IMR-90 (cell line): ENCODE data around the gene PID1. TPM values are rescaled to one million over a fixed set of nuclear protein-coding genes. Genes with fewer than 3 reads are reported as not detected.

ENCODE experiments used
- ATAC-seq: fragments of 200-7000 bp; cut with Tn5 transposase; 2 replicates; pipeline ENCODE4 v1.9.1; 2020; ENCODE audit warnings: low read depth, mild to moderate bottlenecking, moderate library complexity
- BruUV-seq: library from RNA; stranded (reverse); fragments of 400-500 nt; replicated peaks from 2 replicates; lab custom pipeline; 2021; lab: Mats Ljungman, UMichigan
- CTCF ChIA-PET: fragments of 300-600 bp; formaldehyde crosslinking; extraction: SDS; loops from one replicate; lab custom pipeline; 2021; ENCODE audit warnings: antibody characterized with exemption; lab: Yijun Ruan, JAX
- POLR2A ChIA-PET: fragments of 300-600 bp; sonication (Branson Sonifier 250); formaldehyde crosslinking; loops from one replicate; lab custom pipeline; 2022; ENCODE audit warnings: antibody characterized with exemption; ENCODE audit not compliant: unreplicated experiment; lab: Charles Lee
- DNase-seq: peaks from one replicate; pipeline ENCODE4 v3.0.0; 2013
- H2AFZ ChIP-seq: replicated peaks from 2 replicates; pipeline ENCODE3; 2013; ENCODE audit warnings: low read length, mild to moderate bottlenecking; ENCODE audit not compliant: poor library complexity
- H2AK5ac ChIP-seq: 2 replicates; pipeline ENCODE4 v1.6.1; 2013; ENCODE audit warnings: low read depth, low read length, inconsistent platforms
- H2AK9ac ChIP-seq: replicated peaks from 2 replicates; pipeline ENCODE3; 2013; ENCODE audit warnings: mild to moderate bottlenecking, low read depth, low read length, moderate library complexity; ENCODE audit not compliant: poor library complexity
- H2BK120ac ChIP-seq: 2 replicates; pipeline ENCODE4 v1.6.1; 2013; ENCODE audit warnings: low read depth, low read length, inconsistent platforms
- H2BK15ac ChIP-seq: 3 replicates; pipeline ENCODE4 v1.6.1; 2013; ENCODE audit warnings: low read depth, low read length, inconsistent platforms
- H2BK20ac ChIP-seq: 2 replicates; pipeline ENCODE4 v1.6.1; 2013; ENCODE audit warnings: low read depth, mild to moderate bottlenecking, inconsistent platforms, low read length, moderate library complexity
- H2BK5ac ChIP-seq: 2 replicates; pipeline ENCODE4 v1.6.1; 2013; ENCODE audit warnings: mild to moderate bottlenecking, low read depth, low read length, inconsistent platforms; ENCODE audit not compliant: poor library complexity, severe bottlenecking
- H3K14ac ChIP-seq: replicated peaks from 2 replicates; pipeline ENCODE4 v1.6.1; 2013; ENCODE audit warnings: low read depth, low read length, inconsistent platforms
- H3K18ac ChIP-seq: 2 replicates; pipeline ENCODE4 v1.6.1; 2013; ENCODE audit warnings: low read depth, low read length, control low read depth
- H3K23ac ChIP-seq: 2 replicates; pipeline ENCODE4 v1.6.1; 2013; ENCODE audit warnings: low read depth, low read length, inconsistent platforms
- H3K27ac ChIP-seq: 2 replicates; pipeline ENCODE4 v1.5.1; 2013; ENCODE audit warnings: mild to moderate bottlenecking, control low read depth, low read length; ENCODE audit not compliant: insufficient read depth
- H3K27me3 ChIP-seq: 2 replicates; pipeline ENCODE4 v1.6.1; 2013; ENCODE audit warnings: low read length; ENCODE audit not compliant: control insufficient read depth, insufficient read depth
- H3K36me3 ChIP-seq: 2 replicates; pipeline ENCODE4 v1.6.1; 2013; ENCODE audit warnings: low read length, mixed read lengths; ENCODE audit not compliant: control insufficient read depth, insufficient read depth
- H3K4ac ChIP-seq: 2 replicates; pipeline ENCODE4 v1.6.1; 2013; ENCODE audit warnings: low read depth, low read length, inconsistent platforms
- H3K4me1 ChIP-seq: 2 replicates; pipeline ENCODE4 v1.6.1; 2013; ENCODE audit warnings: low read length, mixed read lengths; ENCODE audit not compliant: control insufficient read depth, insufficient read depth
- H3K4me2 ChIP-seq: 2 replicates; pipeline ENCODE4 v1.6.1; 2013; ENCODE audit warnings: low read depth, mild to moderate bottlenecking, control low read depth, low read length, moderate library complexity
- H3K4me3 ChIP-seq: 2 replicates; pipeline ENCODE4 v1.5.1; 2013; ENCODE audit warnings: low read depth, mild to moderate bottlenecking, control low read depth, low read length, moderate library complexity; ENCODE audit not compliant: insufficient read depth
- H3K56ac ChIP-seq: 2 replicates; pipeline ENCODE4 v1.6.1; 2013; ENCODE audit warnings: low read length, inconsistent platforms; ENCODE audit not compliant: insufficient read depth; ENCODE audit errors: extremely low read depth
- H3K79me1 ChIP-seq, 2 experiments: 2 replicates each; pipeline ENCODE4 v1.6.1; 2013; ENCODE audit warnings: low read length in 2 of 2, inconsistent platforms in 1 of 2, low read depth in 1 of 2
- H3K9ac ChIP-seq: 2 replicates; pipeline ENCODE4 v1.6.1; 2013; ENCODE audit warnings: low read depth, low read length, control low read depth
- H3K9me1 ChIP-seq: 2 replicates; pipeline ENCODE4 v1.6.1; 2013; ENCODE audit warnings: low read length, inconsistent platforms; ENCODE audit not compliant: insufficient read depth
- H3K9me3 ChIP-seq: 2 replicates; pipeline ENCODE4 v1.6.1; 2013; ENCODE audit warnings: low read length; ENCODE audit not compliant: control insufficient read depth, insufficient read depth
- H4K20me1 ChIP-seq: 2 replicates; pipeline ENCODE4 v1.6.1; 2013; ENCODE audit warnings: low read length, inconsistent platforms; ENCODE audit not compliant: insufficient read depth
- H4K5ac ChIP-seq: 2 replicates; pipeline ENCODE4 v1.6.1; 2013; ENCODE audit warnings: mild to moderate bottlenecking, low read depth, low read length, control low read depth
- H4K8ac ChIP-seq, 2 experiments: 2 replicates each; pipeline ENCODE4 v1.6.1; 2013; ENCODE audit warnings: low read depth in 2 of 2, low read length in 2 of 2, control low read depth in 1 of 2, inconsistent platforms in 1 of 2
- H4K91ac ChIP-seq: 2 replicates; pipeline ENCODE4 v1.6.1; 2013; ENCODE audit warnings: low read depth, low read length, inconsistent platforms; ENCODE audit not compliant: insufficient read depth
- BHLHE40 ChIP-seq: fragments of 150-350 bp; IDR thresholded peaks from 2 replicates; pipeline ENCODE4 v1.6.1; 2016; ENCODE audit warnings: mild to moderate bottlenecking, low read depth, low read length
- CEBPB ChIP-seq: IDR thresholded peaks from 2 replicates; pipeline ENCODE4 v1.6.1; 2012; ENCODE audit warnings: low read depth, low read length, improper control_type of control experiment
- CHD1 ChIP-seq: IDR thresholded peaks from 2 replicates; pipeline ENCODE4 v1.6.1; 2012; ENCODE audit warnings: low read depth, low read length, improper control_type of control experiment
- FOS ChIP-seq: fragments of 150-350 bp; IDR thresholded peaks from 2 replicates; pipeline ENCODE4 v1.6.1; 2016; ENCODE audit warnings: low read depth, low read length
- MAFK ChIP-seq: IDR thresholded peaks from 2 replicates; pipeline ENCODE4 v1.6.1; 2012; ENCODE audit warnings: low read depth, low read length, improper control_type of control experiment
- MAZ ChIP-seq: IDR thresholded peaks from 2 replicates; pipeline ENCODE4 v1.6.1; 2012; ENCODE audit warnings: low read depth, mild to moderate bottlenecking, low read length, improper control_type of control experiment, moderate library complexity, borderline replicate concordance
- MXI1 ChIP-seq: IDR thresholded peaks from 2 replicates; pipeline ENCODE4 v1.6.1; 2012; ENCODE audit warnings: low read depth, mild to moderate bottlenecking, low read length, moderate library complexity, borderline replicate concordance
- NFE2L2 ChIP-seq: fragments of 150-350 bp; IDR thresholded peaks from 2 replicates; pipeline ENCODE4 v1.6.1; 2016; ENCODE audit warnings: low read depth, mild to moderate bottlenecking, low read length
- POLR2A ChIP-seq: IDR thresholded peaks from 2 replicates; pipeline ENCODE4 v1.6.1; 2012; ENCODE audit warnings: mild to moderate bottlenecking, low read depth, low read length
- RAD21 ChIP-seq: IDR thresholded peaks from 2 replicates; pipeline ENCODE4 v1.6.1; 2012; ENCODE audit warnings: low read length, improper control_type of control experiment
- RCOR1 ChIP-seq: IDR thresholded peaks from 2 replicates; pipeline ENCODE4 v1.6.1; 2012; ENCODE audit warnings: mild to moderate bottlenecking, low read length, improper control_type of control experiment; ENCODE audit not compliant: insufficient replicate concordance
- RFX5 ChIP-seq: IDR thresholded peaks from 2 replicates; pipeline ENCODE4 v1.8.0; 2012; ENCODE audit warnings: low read depth, mild to moderate bottlenecking, low read length, moderate library complexity
- SMC3 ChIP-seq: fragments of 150-350 bp; IDR thresholded peaks from 2 replicates; pipeline ENCODE4 v1.6.1; 2016; ENCODE audit warnings: low read depth, mild to moderate bottlenecking, antibody characterized with exemption, low read length, moderate library complexity
- WGBS, 2 experiments: methylation state at CpG; one replicate each; pipeline versions ENCODE4 v1.1.5 to v1.1.7; 2013; ENCODE audit warnings: missing lambda C conversion rate in 2 of 2; ENCODE audit not compliant: insufficient read length in 1 of 2; ENCODE audit errors: extremely low coverage in 2 of 2; 5-methylcytosine and 5-hydroxymethylcytosine counted together
- dilution Hi-C: fragments of 300-500 bp; cut with HindIII; formaldehyde crosslinking; loops from one replicate; pipeline ENCODE4 v1.14.3; 2018; ENCODE audit warnings: low sequenced_read_pairs; ENCODE audit not compliant: unreplicated experiment
- in situ Hi-C: fragments of 300-500 bp; cut with MboI; formaldehyde crosslinking; loops from 3 replicates; pipeline ENCODE4 v1.14.3; 2019; ENCODE audit warnings: low sequenced_read_pairs, inconsistent platforms, mixed read lengths
- intact Hi-C: fragments of 100-400 bp; cut with micrococcal nuclease; formaldehyde crosslinking; loops from 2 replicates; pipeline ENCODE4 v1.10.0; 2022
- polyA plus RNA-seq, 3 experiments: library from polyadenylated mRNA; depleted of rRNA; stranded (reverse); fragments of >200 nt; gene quantifications; 2 replicates each; pipeline ENCODE4 v1.2.3, GENCODE V29; 2012; ENCODE audit warnings: low replicate concordance in 1 of 3
- total RNA-seq: library from RNA; depleted of rRNA; stranded (reverse); fragments of >200 nt; gene quantifications from 2 replicates; pipeline ENCODE4 v1.2.3, GENCODE V29; 2012
- TF ChIP-seq, protein P1 (sequence below): fragments of 150-350 bp; IDR thresholded peaks from 2 replicates; pipeline ENCODE4 v1.6.1; 2017; ENCODE audit warnings: mild to moderate bottlenecking, antibody characterized with exemption, low read length, low read depth
- TF ChIP-seq, protein P2 (sequence below): conservative IDR thresholded peaks from 2 replicates; pipeline ENCODE4 v1.5.1; 2012; ENCODE audit warnings: mild to moderate bottlenecking, low read depth, low read length, improper control_type of control experiment
- TF ChIP-seq, protein P3 (sequence below): fragments of 150-350 bp; IDR thresholded peaks from 2 replicates; pipeline ENCODE4 v1.6.1; 2016; ENCODE audit warnings: low read depth, mild to moderate bottlenecking, low read length, moderate library complexity, borderline replicate concordance

Gene PID1
- total and polyA plus RNA-seq, 2 of the 4 experiments (the other 2 are of a cell fraction) = 0.90 to 1.9 TPM

DNA sequence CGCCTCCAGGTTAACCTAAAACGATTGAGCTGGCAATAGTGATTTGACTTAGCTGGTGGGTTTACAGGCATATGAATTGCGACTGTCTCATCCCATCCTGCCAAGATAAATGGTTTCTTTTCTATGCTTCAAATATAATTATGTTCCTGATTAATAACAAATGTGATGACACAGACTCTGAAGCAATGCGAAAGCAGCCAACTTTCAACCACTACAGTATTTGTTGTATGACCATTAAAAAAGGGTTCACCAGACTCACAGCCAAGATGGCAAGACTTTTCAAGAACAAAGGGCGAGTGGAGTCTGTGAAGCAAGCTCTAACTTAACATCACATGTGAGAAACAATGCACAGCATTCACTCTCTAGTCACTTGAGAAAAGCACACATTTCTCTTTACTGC, 186.6 kb downstream of the PID1 start:
- Histone ChIP-seq H3K4me2 (no peak overlapping the region), H3K4me1 (no peaks in the 10 kb centered on the region), H2BK20ac (no peak overlapping the region), H3K4me3 (no peak overlapping the region), H2BK5ac (no peak overlapping the region), H4K5ac (no peak overlapping the region), H3K56ac (no peak overlapping the region), H4K20me1 (no peaks in the 10 kb centered on the region), H3K4ac (no peak overlapping the region), H2AFZ (no peak overlapping the region), H2BK15ac (no peak overlapping the region), H4K91ac (no peak overlapping the region), H3K79me1 (no peaks in the 10 kb centered on the region), H3K36me3 (no peaks in the 10 kb centered on the region), H2BK120ac (no peak overlapping the region), H3K27ac (no peak overlapping the region), H3K27me3 (no peaks in the 10 kb centered on the region), H3K14ac (no peak overlapping the region), H3K23ac (no peak overlapping the region), H3K18ac (no peak overlapping the region), H3K9ac (no peak overlapping the region), H4K8ac (no peak overlapping the region), H2AK9ac (no peak overlapping the region), H3K9me1 (no peaks in the 10 kb centered on the region), H3K9me3 (peaks cover 6% of the 10 kb centered on the region), H2AK5ac (no peak overlapping the region)
- ChIA-PET POLR2A (no interaction called here), CTCF (no interaction called here)
- intact Hi-C loops (no loop called here), in situ Hi-C loops (no loop called here), dilution Hi-C loops (no loop called here)
- DNase-seq (no peak), ATAC-seq (no peak)
- TF ChIP-seq BHLHE40 (no peak), CEBPB (no peak), MAZ (no peak), MXI1 (no peak), RFX5 (no peak), MAFK (no peak), RAD21 (no peak), FOS (no peak), RCOR1 (no peak), POLR2A (no peak), CHD1 (no peak), SMC3 (no peak), NFE2L2 (no peak)
- TF ChIP-seq, protein P1, sequence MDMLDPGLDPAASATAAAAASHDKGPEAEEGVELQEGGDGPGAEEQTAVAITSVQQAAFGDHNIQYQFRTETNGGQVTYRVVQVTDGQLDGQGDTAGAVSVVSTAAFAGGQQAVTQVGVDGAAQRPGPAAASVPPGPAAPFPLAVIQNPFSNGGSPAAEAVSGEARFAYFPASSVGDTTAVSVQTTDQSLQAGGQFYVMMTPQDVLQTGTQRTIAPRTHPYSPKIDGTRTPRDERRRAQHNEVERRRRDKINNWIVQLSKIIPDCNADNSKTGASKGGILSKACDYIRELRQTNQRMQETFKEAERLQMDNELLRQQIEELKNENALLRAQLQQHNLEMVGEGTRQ = no peak
- TF ChIP-seq, protein P2, sequence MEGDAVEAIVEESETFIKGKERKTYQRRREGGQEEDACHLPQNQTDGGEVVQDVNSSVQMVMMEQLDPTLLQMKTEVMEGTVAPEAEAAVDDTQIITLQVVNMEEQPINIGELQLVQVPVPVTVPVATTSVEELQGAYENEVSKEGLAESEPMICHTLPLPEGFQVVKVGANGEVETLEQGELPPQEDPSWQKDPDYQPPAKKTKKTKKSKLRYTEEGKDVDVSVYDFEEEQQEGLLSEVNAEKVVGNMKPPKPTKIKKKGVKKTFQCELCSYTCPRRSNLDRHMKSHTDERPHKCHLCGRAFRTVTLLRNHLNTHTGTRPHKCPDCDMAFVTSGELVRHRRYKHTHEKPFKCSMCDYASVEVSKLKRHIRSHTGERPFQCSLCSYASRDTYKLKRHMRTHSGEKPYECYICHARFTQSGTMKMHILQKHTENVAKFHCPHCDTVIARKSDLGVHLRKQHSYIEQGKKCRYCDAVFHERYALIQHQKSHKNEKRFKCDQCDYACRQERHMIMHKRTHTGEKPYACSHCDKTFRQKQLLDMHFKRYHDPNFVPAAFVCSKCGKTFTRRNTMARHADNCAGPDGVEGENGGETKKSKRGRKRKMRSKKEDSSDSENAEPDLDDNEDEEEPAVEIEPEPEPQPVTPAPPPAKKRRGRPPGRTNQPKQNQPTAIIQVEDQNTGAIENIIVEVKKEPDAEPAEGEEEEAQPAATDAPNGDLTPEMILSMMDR = no peak
- TF ChIP-seq, protein P3, sequence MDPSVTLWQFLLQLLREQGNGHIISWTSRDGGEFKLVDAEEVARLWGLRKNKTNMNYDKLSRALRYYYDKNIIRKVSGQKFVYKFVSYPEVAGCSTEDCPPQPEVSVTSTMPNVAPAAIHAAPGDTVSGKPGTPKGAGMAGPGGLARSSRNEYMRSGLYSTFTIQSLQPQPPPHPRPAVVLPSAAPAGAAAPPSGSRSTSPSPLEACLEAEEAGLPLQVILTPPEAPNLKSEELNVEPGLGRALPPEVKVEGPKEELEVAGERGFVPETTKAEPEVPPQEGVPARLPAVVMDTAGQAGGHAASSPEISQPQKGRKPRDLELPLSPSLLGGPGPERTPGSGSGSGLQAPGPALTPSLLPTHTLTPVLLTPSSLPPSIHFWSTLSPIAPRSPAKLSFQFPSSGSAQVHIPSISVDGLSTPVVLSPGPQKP = no peak
- no TSS peak for BruUV-seq
- no CpG with 5 or more reads among the region's 5 CpGs for WGBS, 2 experiments
